Right ventricle myocardium superior (tissue), 1 donor: ENCODE results near the gene KPNA2. TPM values are rescaled to one million over a fixed set of nuclear protein-coding genes. Genes with fewer than 3 reads are reported as not detected.
"Not testable (repeated sequence)": the region's sequence is repeated elsewhere in the genome, so short reads cannot be mapped to it uniquely, and the experiment has no call there.

Source experiments
- ATAC-seq: fragments of 200-7000 bp; cut with Tn5 transposase; one replicate; pipeline ENCODE4 v1.9.1; 2020; ENCODE audit warnings: mild to moderate bottlenecking; ENCODE audit not compliant: poor library complexity
- DNase-seq: peaks from one replicate; pipeline ENCODE4 v3.0.0-alpha.2; 2020
- intact Hi-C: fragments of 100-400 bp; cut with DNase I; formaldehyde crosslinking; loops from one replicate; pipeline ENCODE4 v1.11.2; 2022
- total RNA-seq: library from RNA; stranded (reverse); fragmentation: NEBNext Ultra II Directional; extraction: Animal tissue kit (Norgen Biotek cat#: 25700); gene quantifications from one replicate; pipeline ENCODE4 v1.2.1, GENCODE V29; 2021
- donor health status: DM: no; HTN: yes; CAD: no; lungs with severe emphysema.

Gene KPNA2
- total RNA-seq, 1 donor from 2014 or later: 19.7 TPM

GRCh38 chr17:68085771-68086381 lies 50.3 kb downstream of the KPNA2 start:
- intact Hi-C loops: no loop called here
- ATAC-seq (peak; percentile 48), DNase-seq (no peak)

- intact Hi-C loops, ATAC-seq, DNase-seq: not testable (repeated sequence)
Observed at GRCh38 chr17:68086666-68087065, 51.1 kb downstream of the KPNA2 start.

- intact Hi-C loops, ATAC-seq, DNase-seq: not testable (repeated sequence)
Observed at GRCh38 chr17:68087131-68087623, 51.6 kb downstream of the KPNA2 start.

- ATAC-seq (no peak), DNase-seq (no peak)
- intact Hi-C loops: no loop called here
Observed at GRCh38 chr17:68087851-68088250, 52.3 kb downstream of the KPNA2 start.

GRCh38 chr17:68089881-68090280 lies 54.3 kb downstream of the KPNA2 start:
- intact Hi-C loops: no loop called here
- no peak for DNase-seq
- ATAC-seq: peak; percentile 77

- intact Hi-C loops: no loop called here
- DNase-seq (no peak), ATAC-seq (no peak)
Observed at GRCh38 chr17:68094481-68095078, 59.0 kb downstream of the KPNA2 start.

- intact Hi-C loops: no loop called here
- DNase-seq (no peak), ATAC-seq (no peak)
Observed at GRCh38 chr17:68095205-68095811, 59.8 kb downstream of the KPNA2 start.

GRCh38 chr17:68096111-68096510 lies 60.6 kb downstream of the KPNA2 start:
- intact Hi-C loops: no loop called here
- no peak for ATAC-seq
- no peak for DNase-seq

Other genes with a start within 250 kb of the KPNA2 start
- 68.7 TPM for gene BPTF, start 210.2 kb upstream of the KPNA2 start, total RNA-seq
- gene C17orf58, start 39.3 kb upstream of the KPNA2 start, total RNA-seq: 7.9 TPM
- 89.5 TPM for gene AMZ2, start 212.3 kb downstream of the KPNA2 start, total RNA-seq